GDM1 (cell line): ENCODE results near the gene NRG2.

Source experiments
- DNase-seq: peaks from one replicate; lab custom pipeline; 2025; lab: John Stamatoyannopoulos, UW

Gene NRG2

GRCh38 chr5:139903795-139904565, 139.1 kb downstream of the NRG2 start:
- DNase-seq: no peak

- no peak for DNase-seq
These were observed 139.7 kb downstream of the NRG2 start for GRCh38 chr5:139903450-139903794.

- no peak for DNase-seq
These were observed 141.1 kb downstream of the NRG2 start for GRCh38 chr5:139901986-139902385.

- DNase-seq: no peak
These were observed 141.9 kb downstream of the NRG2 start for GRCh38 chr5:139901251-139901575.

- no peak for DNase-seq
These were observed 142.4 kb downstream of the NRG2 start for GRCh38 chr5:139900546-139901250.

GRCh38 chr5:139898981-139899380, 144.1 kb downstream of the NRG2 start:
- DNase-seq: no peak

- DNase-seq: no peak
These were observed 145.1 kb downstream of the NRG2 start for GRCh38 chr5:139897982-139898381.

- DNase-seq: no peak
These were observed 145.8 kb downstream of the NRG2 start for GRCh38 chr5:139897342-139897741.

GRCh38 chr5:139896718-139897117, 146.4 kb downstream of the NRG2 start:
- DNase-seq: no peak

- DNase-seq: no peak
These were observed 147.5 kb downstream of the NRG2 start for GRCh38 chr5:139895647-139896046.

GRCh38 chr5:139895046-139895445, 148.1 kb downstream of the NRG2 start:
- no peak for DNase-seq

GRCh38 chr5:139893873-139894272, 149.2 kb downstream of the NRG2 start:
- no peak for DNase-seq

GRCh38 chr5:139889410-139889809, 153.7 kb downstream of the NRG2 start:
- DNase-seq: no peak

GRCh38 chr5:139888370-139888769, 154.7 kb downstream of the NRG2 start:
- no peak for DNase-seq

GRCh38 chr5:139886213-139886612, 156.9 kb downstream of the NRG2 start:
- no peak for DNase-seq

- no peak for DNase-seq
These were observed 157.3 kb downstream of the NRG2 start for GRCh38 chr5:139885857-139886208.

GRCh38 chr5:139885172-139885856, 157.8 kb downstream of the NRG2 start:
- no peak for DNase-seq

GRCh38 chr5:139884734-139885133, 158.4 kb downstream of the NRG2 start:
- no peak for DNase-seq

GRCh38 chr5:139884144-139884543, 159.0 kb downstream of the NRG2 start:
- DNase-seq: no peak

GRCh38 chr5:139882961-139883539, 160.0 kb downstream of the NRG2 start:
- DNase-seq: no peak

GRCh38 chr5:139882316-139882715, 160.8 kb downstream of the NRG2 start:
- DNase-seq: no peak

- no peak for DNase-seq
These were observed 161.9 kb downstream of the NRG2 start for GRCh38 chr5:139881143-139881733.
